SK-N-SH treated with all-trans-retinoic acid at 6 μM for 48 hours (cell line): Measurements from ENCODE around the gene MAFF.

Experiments used
- OSR1 ChIP-seq: fragments of 250-450 bp; sonication (Bioruptor Pico); IDR thresholded peaks from 2 replicates; pipeline ENCODE4 v1.8.0; 2022; ENCODE audit warnings: moderate library complexity, mild to moderate bottlenecking, inconsistent platforms
- SNAI2 ChIP-seq: fragments of 250-450 bp; sonication (Bioruptor Pico); IDR thresholded peaks from 2 replicates; pipeline ENCODE4 v1.5.0; 2020; ENCODE audit warnings: mild to moderate bottlenecking, moderate library complexity
- TCF4 ChIP-seq: fragments of 250-450 bp; sonication (Bioruptor Pico); IDR thresholded peaks from 2 replicates; pipeline ENCODE4 v1.8.0; 2021; ENCODE audit warnings: mild to moderate bottlenecking, moderate library complexity, borderline replicate concordance
- TOX ChIP-seq: fragments of 250-450 bp; sonication (Bioruptor Pico); IDR thresholded peaks from 2 replicates; pipeline ENCODE4 v1.8.0; 2021; ENCODE audit warnings: mild to moderate bottlenecking, moderate library complexity, borderline replicate concordance
- TF ChIP-seq, protein P1 (sequence below): fragments of 250-450 bp; sonication (Bioruptor Pico); IDR thresholded peaks from 2 replicates; pipeline ENCODE4 v1.5.1; 2020; ENCODE audit warnings: low read depth, mild to moderate bottlenecking, moderate library complexity
- TF ChIP-seq, protein P2 (sequence below): fragments of 250-450 bp; sonication (Bioruptor Pico); IDR thresholded peaks from 2 replicates; pipeline ENCODE4 v1.5.1; 2021; ENCODE audit warnings: mild to moderate bottlenecking, moderate library complexity
- TF ChIP-seq, protein P3 (sequence below): fragments of 250-450 bp; sonication (Bioruptor Pico); IDR thresholded peaks from 2 replicates; pipeline ENCODE4 v1.8.0; 2020; ENCODE audit warnings: mild to moderate bottlenecking, moderate library complexity, borderline replicate concordance

DNA sequence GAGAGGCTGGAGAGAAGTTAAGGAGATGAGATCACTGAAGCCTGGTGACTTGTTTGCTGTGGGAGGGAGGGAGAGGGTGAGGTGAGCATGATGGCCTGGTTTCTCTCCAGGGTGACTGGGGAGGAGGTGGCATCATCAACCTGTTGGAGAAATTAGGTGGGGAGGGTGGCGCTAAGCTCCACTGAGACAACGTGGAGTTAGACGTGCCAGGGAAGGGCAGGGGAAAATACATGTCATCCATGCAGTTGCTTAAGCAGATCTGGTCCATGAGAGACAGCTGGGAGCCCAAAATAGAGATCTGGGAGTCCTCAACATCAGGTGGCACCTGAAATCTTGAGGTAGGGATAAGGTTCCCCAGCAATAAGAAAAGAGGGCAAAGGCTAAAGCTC lies 9.3 kb upstream of the MAFF start:
- TF ChIP-seq OSR1 (CRISPR knock-in tag) (no peak), SNAI2 (CRISPR knock-in tag) (no peak), TOX (no peak), TCF4 (CRISPR knock-in tag) (no peak)
- TF ChIP-seq, protein P1, sequence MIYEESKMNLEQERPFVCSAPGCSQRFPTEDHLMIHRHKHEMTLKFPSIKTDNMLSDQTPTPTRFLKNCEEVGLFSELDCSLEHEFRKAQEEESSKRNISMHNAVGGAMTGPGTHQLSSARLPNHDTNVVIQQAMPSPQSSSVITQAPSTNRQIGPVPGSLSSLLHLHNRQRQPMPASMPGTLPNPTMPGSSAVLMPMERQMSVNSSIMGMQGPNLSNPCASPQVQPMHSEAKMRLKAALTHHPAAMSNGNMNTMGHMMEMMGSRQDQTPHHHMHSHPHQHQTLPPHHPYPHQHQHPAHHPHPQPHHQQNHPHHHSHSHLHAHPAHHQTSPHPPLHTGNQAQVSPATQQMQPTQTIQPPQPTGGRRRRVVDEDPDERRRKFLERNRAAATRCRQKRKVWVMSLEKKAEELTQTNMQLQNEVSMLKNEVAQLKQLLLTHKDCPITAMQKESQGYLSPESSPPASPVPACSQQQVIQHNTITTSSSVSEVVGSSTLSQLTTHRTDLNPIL (CRISPR knock-in tag) = no peak
- TF ChIP-seq, protein P2, sequence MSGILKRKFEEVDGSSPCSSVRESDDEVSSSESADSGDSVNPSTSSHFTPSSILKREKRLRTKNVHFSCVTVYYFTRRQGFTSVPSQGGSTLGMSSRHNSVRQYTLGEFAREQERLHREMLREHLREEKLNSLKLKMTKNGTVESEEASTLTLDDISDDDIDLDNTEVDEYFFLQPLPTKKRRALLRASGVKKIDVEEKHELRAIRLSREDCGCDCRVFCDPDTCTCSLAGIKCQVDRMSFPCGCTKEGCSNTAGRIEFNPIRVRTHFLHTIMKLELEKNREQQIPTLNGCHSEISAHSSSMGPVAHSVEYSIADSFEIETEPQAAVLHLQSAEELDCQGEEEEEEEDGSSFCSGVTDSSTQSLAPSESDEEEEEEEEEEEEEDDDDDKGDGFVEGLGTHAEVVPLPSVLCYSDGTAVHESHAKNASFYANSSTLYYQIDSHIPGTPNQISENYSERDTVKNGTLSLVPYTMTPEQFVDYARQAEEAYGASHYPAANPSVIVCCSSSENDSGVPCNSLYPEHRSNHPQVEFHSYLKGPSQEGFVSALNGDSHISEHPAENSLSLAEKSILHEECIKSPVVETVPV (CRISPR knock-in tag) = no peak
- TF ChIP-seq, protein P3, sequence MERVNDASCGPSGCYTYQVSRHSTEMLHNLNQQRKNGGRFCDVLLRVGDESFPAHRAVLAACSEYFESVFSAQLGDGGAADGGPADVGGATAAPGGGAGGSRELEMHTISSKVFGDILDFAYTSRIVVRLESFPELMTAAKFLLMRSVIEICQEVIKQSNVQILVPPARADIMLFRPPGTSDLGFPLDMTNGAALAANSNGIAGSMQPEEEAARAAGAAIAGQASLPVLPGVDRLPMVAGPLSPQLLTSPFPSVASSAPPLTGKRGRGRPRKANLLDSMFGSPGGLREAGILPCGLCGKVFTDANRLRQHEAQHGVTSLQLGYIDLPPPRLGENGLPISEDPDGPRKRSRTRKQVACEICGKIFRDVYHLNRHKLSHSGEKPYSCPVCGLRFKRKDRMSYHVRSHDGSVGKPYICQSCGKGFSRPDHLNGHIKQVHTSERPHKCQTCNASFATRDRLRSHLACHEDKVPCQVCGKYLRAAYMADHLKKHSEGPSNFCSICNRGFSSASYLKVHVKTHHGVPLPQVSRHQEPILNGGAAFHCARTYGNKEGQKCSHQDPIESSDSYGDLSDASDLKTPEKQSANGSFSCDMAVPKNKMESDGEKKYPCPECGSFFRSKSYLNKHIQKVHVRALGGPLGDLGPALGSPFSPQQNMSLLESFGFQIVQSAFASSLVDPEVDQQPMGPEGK = no peak
